ENCODE results near the gene POU6F2. TPM values are rescaled to one million over a fixed set of nuclear protein-coding genes. Genes with fewer than 3 reads are reported as not detected.

Gene POU6F2
- polyA plus RNA-seq, 1 experiment, result not detected

- peaks cover 1% of the 10 kb centered on the region; the same call in 1 of the 2 replicates for H3K27me3 ChIP-seq (ENCODE audit: control insufficient read depth, insufficient read depth, low read length)
- H3K4me3 ChIP-seq (ENCODE audit: low read depth, low read length), result no peak overlapping the region
- H3K36me3 ChIP-seq (ENCODE audit: control insufficient read depth, insufficient read depth, low read length), result no peaks in the 10 kb centered on the region
- ChIA-PET CTCF (interaction anchor here (1.5 kb wide), 1 partner anchor 10 kb away, joined by 4 read pairs; no protein-coding TSS in a partner anchor), POLR2A (no interaction called here)
- DNase-seq (ENCODE audit: low read depth), result no peak
- TF ChIP-seq CTCF (IDR thresholded peaks at IDR 0.05; ENCODE audit: insufficient read depth, low read depth, low read length), result no peak
These were observed 314.1 kb downstream of the POU6F2 start for GRCh38 chr7:39291628-39292410.

- Histone ChIP-seq H3K4me3 (ENCODE audit: low read depth, low read length) (no peak overlapping the region), H3K36me3 (ENCODE audit: control insufficient read depth, insufficient read depth, low read length) (no peaks in the 10 kb centered on the region), H3K27me3 (ENCODE audit: control insufficient read depth, insufficient read depth, low read length) (peaks cover 1% of the 10 kb centered on the region; the same call in 1 of the 2 replicates)
- no peak for DNase-seq (ENCODE audit: low read depth)
- ChIA-PET POLR2A (no interaction called here), CTCF (interaction anchor here (1.5 kb wide), 1 partner anchor 8 kb away, joined by 4 read pairs; no protein-coding TSS in a partner anchor)
- no peak for TF ChIP-seq CTCF (IDR thresholded peaks at IDR 0.05; ENCODE audit: insufficient read depth, low read depth, low read length)
These were observed 315.5 kb downstream of the POU6F2 start for GRCh38 chr7:39293056-39293823.

- H3K36me3 ChIP-seq (ENCODE audit: control insufficient read depth, insufficient read depth, low read length), result no peaks in the 10 kb centered on the region
- TF ChIP-seq CTCF (IDR thresholded peaks at IDR 0.05; ENCODE audit: insufficient read depth, low read depth, low read length), result no peak
- CTCF ChIA-PET, result no interaction called here
- H3K4me3 ChIP-seq (ENCODE audit: low read depth, low read length), result no peak overlapping the region
- H3K27me3 ChIP-seq (ENCODE audit: control insufficient read depth, insufficient read depth, low read length), result peaks cover 1% of the 10 kb centered on the region; the same call in 1 of the 2 replicates
- POLR2A ChIA-PET, result no interaction called here
- no peak for DNase-seq (ENCODE audit: low read depth)
These were observed 316.3 kb downstream of the POU6F2 start for GRCh38 chr7:39294022-39294421.

- H3K36me3 ChIP-seq (ENCODE audit: control insufficient read depth, insufficient read depth, low read length), result no peaks in the 10 kb centered on the region
- CTCF ChIA-PET, result interaction anchor here (0.8 kb wide), 1 partner anchor 10 kb away, joined by 3 read pairs; no protein-coding TSS in a partner anchor
- no peak for TF ChIP-seq CTCF (IDR thresholded peaks at IDR 0.05; ENCODE audit: insufficient read depth, low read depth, low read length)
- H3K4me3 ChIP-seq (ENCODE audit: low read depth, low read length), result no peak overlapping the region
- POLR2A ChIA-PET, result no interaction called here
- DNase-seq (ENCODE audit: low read depth), result no peak
- peaks cover 1% of the 10 kb centered on the region; the same call in 1 of the 2 replicates for H3K27me3 ChIP-seq (ENCODE audit: control insufficient read depth, insufficient read depth, low read length)
These were observed 318.1 kb downstream of the POU6F2 start for GRCh38 chr7:39295796-39296195.

GRCh38 chr7:39299695-39300094 is 322.0 kb downstream of the POU6F2 start:
- no peak for TF ChIP-seq CTCF (IDR thresholded peaks at IDR 0.05; ENCODE audit: insufficient read depth, low read depth, low read length)
- Histone ChIP-seq H3K4me3 (ENCODE audit: low read depth, low read length) (no peak overlapping the region), H3K36me3 (ENCODE audit: control insufficient read depth, insufficient read depth, low read length) (no peaks in the 10 kb centered on the region), H3K27me3 (ENCODE audit: control insufficient read depth, insufficient read depth, low read length) (no peaks in the 10 kb centered on the region; the same call in 1 of the 2 replicates)
- ChIA-PET CTCF (no interaction called here), POLR2A (no interaction called here)
- no peak for DNase-seq (ENCODE audit: low read depth)

All from BJ (cell line).